Measurements from ENCODE around the gene CD58.
A peak's percentile ranks its signal among the peaks of the same experiment; 100 is the strongest.

Gene CD58

DNA sequence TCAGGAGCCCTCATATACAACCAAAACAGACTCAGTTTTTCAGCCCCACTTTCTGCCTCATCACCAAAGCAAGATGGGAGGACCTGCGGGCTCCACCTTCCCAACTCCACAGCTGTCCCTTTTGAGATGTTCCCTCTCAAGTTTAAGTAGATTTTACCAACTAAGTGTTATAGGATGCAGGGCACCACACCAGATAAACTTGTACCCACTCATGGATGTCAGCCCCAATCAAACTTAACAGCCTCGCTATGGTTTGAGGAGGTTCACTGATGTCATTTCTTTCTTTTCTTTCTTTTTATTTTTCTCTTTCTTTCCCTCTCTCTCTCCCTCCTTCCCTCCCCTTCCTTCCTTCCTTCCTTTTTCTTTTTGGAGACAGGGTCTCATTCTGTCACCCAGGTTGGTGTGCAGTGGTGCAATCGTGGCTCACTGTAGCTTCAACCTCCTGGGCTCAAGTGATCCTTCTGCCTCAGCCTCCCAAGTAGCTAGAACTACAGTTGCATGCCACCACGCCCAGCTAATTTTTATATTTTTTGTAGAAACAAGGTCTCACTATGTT is 13.4 kb downstream of the CD58 start:
- DNase-seq (ENCODE audit: low read depth in 2 of 2): no peak
- TF ChIP-seq, protein P1, sequence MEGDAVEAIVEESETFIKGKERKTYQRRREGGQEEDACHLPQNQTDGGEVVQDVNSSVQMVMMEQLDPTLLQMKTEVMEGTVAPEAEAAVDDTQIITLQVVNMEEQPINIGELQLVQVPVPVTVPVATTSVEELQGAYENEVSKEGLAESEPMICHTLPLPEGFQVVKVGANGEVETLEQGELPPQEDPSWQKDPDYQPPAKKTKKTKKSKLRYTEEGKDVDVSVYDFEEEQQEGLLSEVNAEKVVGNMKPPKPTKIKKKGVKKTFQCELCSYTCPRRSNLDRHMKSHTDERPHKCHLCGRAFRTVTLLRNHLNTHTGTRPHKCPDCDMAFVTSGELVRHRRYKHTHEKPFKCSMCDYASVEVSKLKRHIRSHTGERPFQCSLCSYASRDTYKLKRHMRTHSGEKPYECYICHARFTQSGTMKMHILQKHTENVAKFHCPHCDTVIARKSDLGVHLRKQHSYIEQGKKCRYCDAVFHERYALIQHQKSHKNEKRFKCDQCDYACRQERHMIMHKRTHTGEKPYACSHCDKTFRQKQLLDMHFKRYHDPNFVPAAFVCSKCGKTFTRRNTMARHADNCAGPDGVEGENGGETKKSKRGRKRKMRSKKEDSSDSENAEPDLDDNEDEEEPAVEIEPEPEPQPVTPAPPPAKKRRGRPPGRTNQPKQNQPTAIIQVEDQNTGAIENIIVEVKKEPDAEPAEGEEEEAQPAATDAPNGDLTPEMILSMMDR (IDR thresholded peaks at IDR 0.05; ENCODE audit: low read depth, low read length): no peak
- H3K4me3 ChIP-seq (replicated peaks in 1 of 2; ENCODE audit: low read depth in 2 of 2, low read length in 2 of 2): no peak overlapping the region

DNA sequence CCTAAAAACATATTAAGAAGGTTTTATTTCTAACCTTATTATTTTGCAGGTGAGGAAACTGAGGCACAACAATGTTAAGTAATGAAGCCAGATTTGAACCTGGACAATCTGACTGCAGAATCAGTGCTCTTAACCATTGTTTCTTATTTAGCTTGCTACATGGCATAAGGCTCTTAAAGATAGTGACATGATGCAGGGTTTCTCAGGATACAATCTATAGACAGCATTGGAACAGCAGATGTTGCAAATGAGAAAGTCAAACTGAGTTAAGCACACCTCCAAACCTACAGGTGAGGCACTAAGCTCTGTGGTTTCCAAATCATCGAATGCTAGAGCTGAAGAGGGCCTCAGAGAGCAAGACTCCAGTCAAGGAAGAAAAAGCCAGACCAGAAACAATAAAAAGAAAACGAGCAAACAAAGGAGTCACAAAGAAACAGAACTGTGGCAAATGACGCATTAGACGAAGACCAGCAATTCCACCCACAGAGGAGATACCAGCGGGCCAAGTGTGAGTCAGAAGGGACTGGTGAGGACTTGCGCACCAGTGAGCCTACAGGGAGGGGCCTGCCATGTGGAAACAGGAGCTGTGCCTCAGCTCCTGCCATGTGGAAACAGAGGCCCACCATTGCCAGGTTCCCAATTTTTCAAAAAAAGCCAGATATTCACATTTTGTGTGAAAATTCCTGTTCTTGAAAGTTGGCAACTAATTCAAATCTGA is 14.4 kb downstream of the CD58 start:
- H3K4me3 ChIP-seq (replicated peaks in 1 of 2; ENCODE audit: low read depth in 2 of 2, low read length in 2 of 2): no peak overlapping the region
- peak; percentile 95 to 98 for DNase-seq (ENCODE audit: low read depth in 2 of 2)
- TF ChIP-seq, protein P1 (IDR thresholded peaks at IDR 0.05; ENCODE audit: low read depth, low read length): peak; percentile 8

DNA sequence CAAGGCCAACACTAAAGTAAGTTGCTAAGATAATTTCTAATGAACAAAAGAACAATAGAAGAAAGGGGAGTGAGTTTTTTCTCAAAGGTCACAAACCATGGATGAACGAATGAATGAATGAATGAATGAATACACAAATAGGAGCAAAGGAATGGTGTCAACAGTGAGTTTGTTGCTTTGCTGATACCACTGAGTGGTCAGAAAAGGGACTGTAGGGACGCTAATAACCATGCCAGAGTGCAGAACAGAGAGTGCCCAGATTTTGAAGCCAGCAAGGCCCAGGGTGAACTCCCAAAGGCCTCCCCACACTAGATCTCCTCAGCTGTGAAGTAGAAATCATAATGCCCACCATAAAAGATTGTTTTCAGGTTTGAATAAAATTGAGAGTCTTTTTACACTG is 15.9 kb downstream of the CD58 start:
- no peak for DNase-seq (ENCODE audit: low read depth in 2 of 2)
- TF ChIP-seq, protein P1 (IDR thresholded peaks at IDR 0.05; ENCODE audit: low read depth, low read length): no peak

DNA sequence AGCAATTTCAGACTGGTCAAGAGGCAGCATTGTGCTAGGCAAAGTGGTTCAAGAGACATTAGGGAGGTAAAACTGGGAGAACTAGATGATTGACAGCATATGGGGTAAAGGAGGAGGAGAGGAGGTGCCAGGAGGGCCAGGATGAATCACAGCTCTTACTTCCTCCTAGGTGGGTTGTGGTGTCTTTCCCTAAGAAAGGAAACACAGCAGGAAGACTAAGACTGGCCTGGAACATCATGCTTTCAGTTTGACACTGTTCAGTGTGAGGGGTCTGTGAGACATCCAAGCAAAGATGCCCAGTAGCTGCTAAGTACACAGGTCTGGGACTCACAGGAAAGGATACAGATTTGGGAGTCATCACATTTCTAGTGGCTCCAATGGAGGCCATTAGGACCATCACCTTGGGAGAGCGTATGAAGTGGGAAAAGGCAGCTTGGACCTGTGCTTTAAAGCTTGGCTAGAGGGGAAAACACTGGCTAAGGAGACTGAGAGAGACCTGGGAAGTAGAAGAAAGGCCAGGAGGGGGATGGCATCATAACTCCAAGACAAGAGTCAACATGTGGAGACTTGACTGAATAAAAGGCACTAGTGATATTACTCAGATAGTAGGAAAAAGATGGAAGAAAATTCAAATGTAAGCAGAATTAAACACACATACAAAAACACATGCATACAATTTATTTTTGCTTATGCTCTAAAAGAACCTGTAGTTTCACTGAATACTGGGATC is 17.3 kb downstream of the CD58 start:
- H3K4me3 ChIP-seq (replicated peaks in 1 of 2; ENCODE audit: low read depth in 2 of 2, low read length in 2 of 2): no peak overlapping the region
- DNase-seq (ENCODE audit: low read depth in 2 of 2): no peak
- TF ChIP-seq, protein P1 (IDR thresholded peaks at IDR 0.05; ENCODE audit: low read depth, low read length): no peak

More for the DNA sequence above, 15.9 kb downstream of the CD58 start:
- H3K4me3 ChIP-seq (replicated peaks in 1 of 2; ENCODE audit: low read depth in 2 of 2, low read length in 2 of 2): no peak overlapping the region

DNA sequence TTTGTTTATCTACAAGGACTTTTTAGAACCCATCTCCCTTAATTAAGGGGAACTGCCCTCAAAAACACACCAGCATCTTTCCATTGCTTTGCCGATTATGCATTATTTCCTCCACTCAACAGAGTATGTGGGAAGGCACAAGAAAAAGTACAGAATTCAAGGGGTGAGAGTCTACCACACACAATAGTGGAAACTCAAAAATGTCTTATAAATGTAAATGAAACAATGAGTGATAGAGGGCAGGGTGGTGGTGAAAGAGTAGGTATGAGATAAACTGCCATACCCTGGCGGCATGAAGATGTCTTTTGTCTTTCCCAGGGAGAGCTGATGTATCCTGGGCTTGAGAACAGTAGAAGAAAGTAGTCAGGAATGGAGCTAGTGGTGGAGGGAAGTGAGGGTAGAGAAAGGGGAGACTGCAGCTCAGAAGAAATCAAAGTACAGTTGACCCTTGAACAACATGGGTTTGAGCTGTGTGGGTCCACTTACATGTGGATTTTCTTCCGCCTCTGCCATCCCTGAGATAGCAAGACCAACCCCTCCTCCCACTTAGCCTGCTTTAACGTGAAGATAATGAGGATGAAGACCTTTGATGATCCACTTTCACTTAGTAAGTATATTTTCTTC is 24.4 kb downstream of the CD58 start:
- TF ChIP-seq, protein P1 (IDR thresholded peaks at IDR 0.05; ENCODE audit: low read depth, low read length): no peak
- DNase-seq (ENCODE audit: low read depth in 2 of 2): no peak
- H3K4me3 ChIP-seq (replicated peaks in 1 of 2; ENCODE audit: low read depth in 2 of 2, low read length in 2 of 2): no peak overlapping the region

DNA sequence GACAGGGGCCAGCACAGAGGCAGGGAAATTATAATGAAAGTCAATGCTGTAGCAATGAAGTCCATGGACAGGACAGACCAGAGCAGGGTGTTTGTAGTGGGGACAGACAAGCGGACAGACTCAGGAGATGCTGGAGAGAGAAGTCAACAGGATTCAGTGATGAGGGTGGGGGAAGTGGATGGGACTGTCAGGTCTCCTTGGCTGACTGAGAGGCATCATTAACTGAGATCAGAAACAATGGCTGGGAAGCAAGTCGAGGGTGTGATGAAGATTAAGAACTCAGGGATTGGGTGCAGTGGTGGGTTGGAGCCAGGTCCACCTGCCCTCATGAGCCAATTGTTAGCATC is 25.5 kb downstream of the CD58 start:
- TF ChIP-seq, protein P1 (IDR thresholded peaks at IDR 0.05; ENCODE audit: low read depth, low read length): no peak
- no peak overlapping the region for H3K4me3 ChIP-seq (replicated peaks in 1 of 2; ENCODE audit: low read depth in 2 of 2, low read length in 2 of 2)
- no peak for DNase-seq (ENCODE audit: low read depth in 2 of 2)
